Astrocyte of the hippocampus (primary cell): ENCODE data around the gene ADAM10.

Experiments
- DNase-seq: peaks from one replicate; pipeline ENCODE4 v3.0.0; 2011; ENCODE audit warnings: low read depth, low spot score

ADAM10 gene

GRCh38 chr15:58552505-58553364, 196.8 kb downstream of the ADAM10 start:
- DNase-seq: no peak

- DNase-seq: peak; percentile 95
Observed at GRCh38 chr15:58551764-58552504, 197.6 kb downstream of the ADAM10 start.

- no peak for DNase-seq
Observed at GRCh38 chr15:58551084-58551763, 198.3 kb downstream of the ADAM10 start.

GRCh38 chr15:58549785-58550074, 199.8 kb downstream of the ADAM10 start:
- DNase-seq: no peak

GRCh38 chr15:58549013-58549784, 200.3 kb downstream of the ADAM10 start:
- DNase-seq: no peak

- no peak for DNase-seq
Observed at GRCh38 chr15:58548308-58549012, 201.0 kb downstream of the ADAM10 start.

- no peak for DNase-seq
Observed at GRCh38 chr15:58547628-58548307, 201.7 kb downstream of the ADAM10 start.

GRCh38 chr15:58546635-58547627, 202.6 kb downstream of the ADAM10 start:
- peak; percentile 97 for DNase-seq

- no peak for DNase-seq
Observed at GRCh38 chr15:58546066-58546591, 203.4 kb downstream of the ADAM10 start.

- DNase-seq: peak; percentile 39
Observed at GRCh38 chr15:58545307-58546065, 204.0 kb downstream of the ADAM10 start.

- no peak for DNase-seq
Observed at GRCh38 chr15:58544756-58545155, 204.8 kb downstream of the ADAM10 start.

- no peak for DNase-seq
Observed at GRCh38 chr15:58543664-58544335, 205.7 kb downstream of the ADAM10 start.

GRCh38 chr15:58541410-58542087, 208.0 kb downstream of the ADAM10 start:
- no peak for DNase-seq

GRCh38 chr15:58539548-58539947, 210.0 kb downstream of the ADAM10 start:
- no peak for DNase-seq

- DNase-seq: no peak
Observed at GRCh38 chr15:58538901-58539300, 210.6 kb downstream of the ADAM10 start.
